GM21529 (cell line): ENCODE data around the gene PLEKHB2.
"Not testable (repeated sequence)": the region's sequence is repeated elsewhere in the genome, so short reads cannot be mapped to it uniquely, and the experiment has no call there.

Experiments
- ATAC-seq: cut with Tn5 transposase; IDR thresholded peaks from one replicate; pipeline ENCODE4 v1.9.1; 2021; ENCODE audit not compliant: unreplicated experiment

PLEKHB2 gene

DNA sequence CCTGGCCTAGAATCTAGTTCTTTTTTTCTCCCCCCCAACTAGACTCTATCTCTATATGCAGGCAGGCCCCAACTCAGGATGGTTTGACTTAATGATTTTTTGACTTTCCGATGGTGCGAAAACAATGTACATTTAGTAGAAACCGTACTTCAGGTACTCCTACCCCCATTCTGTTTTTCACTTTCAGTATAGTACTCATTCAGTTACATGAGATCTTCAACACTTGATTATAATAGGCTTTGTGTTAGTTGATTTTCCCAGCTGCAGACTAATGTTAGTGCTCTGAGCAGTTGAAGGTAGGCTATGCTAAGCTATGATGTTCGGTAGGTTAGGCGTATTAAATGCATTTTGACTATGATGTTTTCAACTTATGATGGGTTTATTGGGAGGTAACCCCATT lies 37.7 kb downstream of the PLEKHB2 start:
- no peak for ATAC-seq

DNA sequence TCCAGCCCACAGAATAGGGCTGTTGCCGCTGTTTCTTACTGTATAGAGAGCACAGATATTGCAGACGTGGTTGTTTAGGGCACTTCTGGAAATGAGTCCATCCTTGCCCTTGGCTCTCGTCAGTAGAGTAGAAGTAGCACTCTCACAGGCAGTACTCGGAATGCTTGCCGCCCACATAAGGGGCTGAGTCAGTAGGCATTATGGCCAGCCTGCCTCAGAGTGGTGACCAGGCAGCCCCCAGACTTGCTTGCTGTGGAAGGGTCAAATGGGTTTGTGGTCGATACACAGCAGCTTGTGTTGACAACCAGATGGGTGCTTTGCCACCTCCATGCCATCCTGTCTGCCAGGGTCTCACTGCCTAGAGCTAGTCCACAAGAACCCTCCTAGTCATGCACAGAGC lies 38.7 kb downstream of the PLEKHB2 start:
- no peak for ATAC-seq

DNA sequence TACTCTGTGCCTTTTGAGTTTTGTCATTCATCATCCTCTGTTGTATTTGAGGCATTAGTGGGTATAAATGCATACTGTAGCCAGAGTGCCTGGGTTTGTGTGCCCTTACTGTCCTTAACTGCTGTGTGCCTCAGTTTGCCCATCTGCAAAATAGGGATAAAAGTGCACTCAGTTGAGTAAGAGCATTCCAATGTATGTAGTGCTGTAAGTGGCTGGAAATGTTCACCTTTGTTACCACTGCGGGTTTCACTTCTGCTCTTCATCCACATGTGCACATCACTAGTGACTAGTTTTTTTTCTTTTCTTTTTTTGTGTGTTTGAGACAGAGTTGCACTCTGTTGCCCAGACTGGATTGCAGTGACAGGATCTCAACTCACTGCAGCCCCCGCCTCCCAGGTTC lies 39.9 kb downstream of the PLEKHB2 start:
- peak; percentile 92 for ATAC-seq

DNA sequence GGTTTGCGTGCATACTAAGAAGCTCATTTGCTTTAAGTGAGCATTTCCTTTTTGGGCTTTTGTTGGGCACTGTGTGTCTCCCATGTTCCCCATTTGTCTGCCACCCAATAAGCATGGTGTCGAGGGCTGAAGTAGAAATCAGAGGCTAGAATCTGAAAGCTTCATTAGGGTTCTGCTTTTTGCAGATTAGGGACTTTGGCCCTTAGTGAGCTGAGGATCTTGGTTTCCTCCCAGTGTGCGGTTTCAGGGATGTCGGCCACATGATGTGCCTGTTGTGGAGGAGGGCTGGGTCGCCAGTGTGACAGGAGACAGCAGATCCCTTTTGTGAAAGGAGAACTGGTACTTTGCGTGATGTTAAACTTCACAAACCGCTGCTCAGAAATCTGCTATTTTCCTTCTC lies 41.1 kb downstream of the PLEKHB2 start:
- ATAC-seq = no peak

DNA sequence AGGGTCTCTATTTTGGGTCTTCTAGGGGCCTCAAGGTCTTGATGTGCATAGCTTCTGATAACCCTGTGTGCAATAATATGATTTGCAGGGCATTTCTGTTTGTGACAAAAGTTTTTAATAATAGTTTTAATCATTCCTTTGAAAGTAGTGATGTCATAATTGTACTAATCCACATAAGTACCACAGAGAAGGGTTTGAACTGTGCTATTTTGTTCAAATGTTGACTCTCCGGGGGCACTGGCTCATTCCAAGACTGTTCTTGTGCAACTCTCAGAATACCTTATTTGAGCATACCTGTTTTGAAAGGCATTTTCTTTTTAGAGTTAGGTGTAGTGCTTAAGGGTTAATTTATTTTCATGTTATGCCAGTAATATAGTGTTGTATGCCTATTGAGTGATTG lies 41.6 kb downstream of the PLEKHB2 start:
- no peak for ATAC-seq

DNA sequence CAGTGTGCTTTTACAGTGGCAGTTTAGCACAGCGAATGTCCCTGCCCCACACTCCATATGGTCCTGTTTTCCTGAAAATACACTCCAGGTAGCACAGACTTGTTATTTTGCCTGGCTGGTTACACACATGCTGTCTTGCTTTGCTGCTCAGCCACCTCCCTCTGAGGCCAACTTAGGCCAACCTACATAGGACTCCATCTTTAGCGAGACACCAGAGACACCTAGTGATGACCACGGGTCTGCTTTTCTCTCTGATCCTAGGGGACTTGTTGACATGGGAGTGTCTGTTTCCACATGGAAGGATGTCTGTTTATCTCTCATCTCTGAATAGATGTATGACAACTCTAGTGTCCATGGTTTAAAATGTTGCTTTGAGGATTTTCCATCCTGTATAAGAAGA lies 43.3 kb downstream of the PLEKHB2 start:
- no peak for ATAC-seq

DNA sequence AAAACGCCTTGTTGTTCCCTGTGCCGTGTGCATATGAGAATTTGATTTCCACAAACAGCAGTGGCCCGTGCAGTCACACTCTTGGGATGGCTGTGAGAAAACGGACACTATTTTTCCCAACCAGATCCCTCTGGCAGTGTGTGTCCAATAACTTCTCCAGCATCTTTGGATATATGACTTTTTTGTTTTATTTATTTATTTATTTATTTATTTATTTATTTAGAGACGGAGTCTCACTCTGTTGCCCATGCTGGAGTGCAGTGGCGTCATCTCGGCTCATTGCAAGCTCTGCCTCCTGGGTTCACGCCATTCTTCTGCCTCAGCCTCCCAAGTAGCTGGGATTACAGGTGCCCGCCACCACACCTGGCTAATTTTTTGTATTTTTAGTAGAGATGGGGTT lies 45.0 kb downstream of the PLEKHB2 start:
- not testable (repeated sequence) for ATAC-seq

DNA sequence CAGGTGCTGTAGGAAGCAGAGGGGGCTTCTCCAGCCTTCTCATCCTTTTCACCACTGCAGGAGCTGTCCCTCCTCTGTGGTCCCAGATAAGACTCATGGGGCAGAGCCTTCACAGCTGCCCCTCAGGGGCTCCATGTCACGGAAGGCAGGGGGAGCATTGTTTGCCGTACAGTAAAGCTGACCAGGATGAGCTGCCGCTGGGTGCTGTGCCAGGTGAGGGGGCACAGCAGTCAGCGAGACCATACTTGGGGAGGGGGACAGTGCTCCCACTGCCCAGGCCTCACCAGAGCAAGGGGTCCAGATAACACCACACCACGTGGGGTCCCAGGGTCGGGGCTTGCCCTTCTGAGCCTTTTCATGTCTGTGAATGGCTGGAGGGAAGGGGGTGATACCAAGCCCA lies 46.3 kb downstream of the PLEKHB2 start:
- ATAC-seq = no peak

DNA sequence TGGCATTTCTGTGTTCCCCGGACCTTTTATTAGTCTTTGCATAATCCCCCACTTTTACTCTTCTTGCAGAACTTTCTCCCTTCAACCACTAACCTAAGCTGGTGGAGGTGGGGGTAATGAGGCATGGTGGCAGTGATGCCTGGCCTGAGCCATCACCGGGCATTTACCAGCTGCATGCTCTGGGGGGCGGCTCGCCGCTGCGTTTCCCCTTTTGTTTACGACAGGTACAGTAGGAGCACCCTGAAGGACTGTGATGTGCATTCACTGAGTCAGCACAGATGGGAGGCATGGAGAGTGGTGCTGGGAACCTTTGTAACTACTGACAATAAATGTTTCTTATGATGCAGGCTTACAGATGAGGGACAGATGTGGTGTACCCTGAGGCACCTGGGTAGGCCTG lies 46.9 kb downstream of the PLEKHB2 start:
- ATAC-seq = no peak

DNA sequence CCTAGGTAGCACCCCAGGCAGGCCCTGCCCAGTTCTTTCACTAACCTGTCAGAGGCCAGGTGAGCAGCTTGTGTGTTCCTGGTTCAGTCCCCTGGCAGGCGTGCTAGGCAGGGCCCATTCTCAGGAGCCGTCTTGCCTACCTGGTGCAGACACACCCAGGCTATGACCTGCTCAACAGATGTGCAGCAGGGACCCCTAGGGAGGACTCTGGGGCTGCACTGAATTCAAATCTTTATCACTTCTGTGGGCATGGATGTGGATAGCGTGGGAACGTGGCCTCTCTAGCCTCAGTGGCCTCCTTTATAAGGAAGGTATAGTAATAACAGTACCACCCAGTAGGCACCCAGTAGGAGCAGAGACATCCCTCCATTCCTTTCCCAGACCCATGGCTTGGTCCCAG lies 48.4 kb downstream of the PLEKHB2 start:
- ATAC-seq = no peak

DNA sequence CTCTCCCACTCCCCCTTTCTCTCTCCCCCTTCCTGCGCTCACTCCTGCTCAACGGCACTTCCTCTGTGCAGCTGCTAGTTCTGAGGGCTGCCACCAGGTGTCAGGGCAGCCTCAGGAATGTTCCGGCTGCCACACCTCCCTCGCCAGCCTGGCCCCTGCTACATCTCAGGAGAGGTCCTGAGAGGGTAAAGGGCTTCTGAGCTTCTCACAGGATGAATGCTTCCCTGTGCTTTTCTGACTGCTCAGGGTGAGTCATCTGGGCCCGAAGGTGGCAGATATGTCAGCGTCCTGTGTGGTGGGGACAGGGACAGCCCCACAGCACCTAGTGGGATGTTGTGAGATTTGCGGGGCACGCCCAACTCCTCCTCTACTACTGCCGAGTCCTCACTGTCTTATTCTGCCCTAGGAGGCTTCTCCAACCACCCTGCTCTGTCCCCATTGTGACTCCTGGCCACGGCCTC lies 49.0 kb downstream of the PLEKHB2 start:
- peak; percentile 86 for ATAC-seq

DNA sequence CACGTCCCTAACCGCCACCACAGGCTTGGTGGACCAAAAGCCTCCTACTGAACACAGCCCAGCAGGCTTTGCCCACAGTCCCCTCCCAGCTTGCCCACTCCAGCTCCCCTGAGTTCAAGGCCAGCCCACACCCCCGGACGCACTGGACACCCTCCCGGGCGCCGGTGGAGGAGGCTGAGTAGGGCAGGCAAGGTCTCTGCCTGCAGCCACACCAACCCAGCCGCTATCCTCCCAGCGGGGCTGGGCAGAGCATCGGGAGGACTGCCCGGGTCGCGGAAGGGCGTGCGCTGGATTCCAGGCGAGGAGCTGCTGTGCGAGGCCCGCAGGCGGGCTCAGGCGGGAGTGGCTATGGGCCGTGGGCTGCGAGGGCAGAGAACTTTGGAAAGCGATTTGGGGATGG lies 49.5 kb downstream of the PLEKHB2 start:
- ATAC-seq = no peak

DNA sequence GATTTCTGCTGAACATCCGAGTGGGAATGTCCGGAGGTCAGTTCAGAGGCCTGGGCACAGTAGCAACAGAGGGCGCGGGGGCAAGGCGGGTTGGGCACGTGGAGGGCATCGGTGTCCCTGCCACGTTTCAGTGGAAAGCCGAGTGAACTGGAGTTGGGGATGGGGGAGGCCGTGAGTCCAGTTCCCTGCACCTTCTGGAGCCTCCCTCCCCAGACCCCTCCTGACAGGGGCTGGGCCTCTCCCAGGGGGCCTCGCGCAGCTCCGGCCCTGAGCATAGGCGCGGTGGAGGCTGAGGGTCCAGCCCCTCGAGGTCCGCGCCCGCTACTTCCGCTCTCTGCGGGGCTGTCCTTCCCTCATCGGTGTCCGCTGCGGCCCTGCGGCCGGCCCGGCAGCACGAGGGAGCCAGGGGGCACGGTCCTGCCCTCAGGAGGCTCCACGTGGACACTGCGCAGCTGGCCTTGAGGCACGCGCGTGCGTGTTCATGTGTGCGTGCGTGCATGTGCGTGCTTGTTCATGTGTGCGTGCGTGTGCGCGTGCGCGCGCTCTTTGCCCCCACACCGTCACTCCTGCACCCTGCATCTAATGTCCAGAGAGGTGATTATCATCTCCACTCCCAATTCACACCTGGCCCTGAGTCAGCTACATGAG lies 50.2 kb downstream of the PLEKHB2 start:
- no peak for ATAC-seq

DNA sequence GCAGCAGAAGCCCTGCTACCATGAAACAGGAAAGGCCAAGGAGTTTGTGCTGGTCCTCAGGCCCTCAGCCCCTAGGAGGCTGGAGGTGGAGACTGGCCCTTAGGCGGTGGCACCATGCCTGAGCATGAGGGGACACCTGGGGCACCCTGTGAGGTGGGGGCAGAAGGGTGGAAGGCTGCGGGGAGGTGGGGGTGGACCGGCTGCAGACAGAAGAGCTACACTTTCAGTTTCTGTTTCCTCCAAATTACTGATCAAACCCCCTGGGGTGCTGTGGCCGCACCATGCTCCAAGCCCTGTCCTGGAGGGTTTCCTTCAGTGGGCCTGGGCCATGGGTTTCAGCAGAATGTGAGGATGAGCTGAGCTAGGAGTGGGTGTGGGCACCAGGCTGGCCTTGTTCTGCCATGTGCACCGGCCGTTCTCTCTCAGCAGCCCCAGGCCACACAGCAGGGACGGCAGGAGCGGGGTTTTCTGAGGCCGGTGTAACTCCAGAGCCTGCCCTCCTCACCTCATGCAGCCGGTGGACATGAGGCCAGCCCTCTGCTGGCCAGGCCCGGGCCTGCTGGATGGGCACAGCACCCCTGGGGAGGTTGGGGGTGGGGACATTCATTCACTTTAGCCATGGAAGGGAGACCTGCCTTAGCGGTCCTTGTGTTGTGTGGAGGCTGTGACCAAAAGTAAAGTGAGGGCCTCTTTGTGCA lies 51.5 kb downstream of the PLEKHB2 start:
- ATAC-seq = no peak

DNA sequence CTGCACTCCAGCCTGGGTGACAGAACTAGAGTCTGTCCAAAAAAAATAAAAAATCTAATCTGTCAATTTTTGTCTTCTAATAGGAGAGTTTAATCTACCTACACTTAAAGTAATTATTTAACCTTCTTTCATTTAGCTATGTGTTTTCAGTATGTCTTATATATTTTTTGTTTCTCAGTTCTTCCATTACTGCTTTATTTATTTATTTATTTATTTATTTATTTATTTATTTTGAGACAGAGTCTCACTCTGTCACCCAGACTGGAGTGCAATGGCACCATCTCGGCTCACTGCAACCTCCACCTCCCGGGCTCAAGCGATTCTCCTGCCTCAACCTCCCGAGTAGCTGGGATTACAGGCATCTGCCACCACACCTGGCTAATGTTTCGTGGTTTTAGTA lies 60.4 kb downstream of the PLEKHB2 start:
- ATAC-seq = not testable (repeated sequence)

DNA sequence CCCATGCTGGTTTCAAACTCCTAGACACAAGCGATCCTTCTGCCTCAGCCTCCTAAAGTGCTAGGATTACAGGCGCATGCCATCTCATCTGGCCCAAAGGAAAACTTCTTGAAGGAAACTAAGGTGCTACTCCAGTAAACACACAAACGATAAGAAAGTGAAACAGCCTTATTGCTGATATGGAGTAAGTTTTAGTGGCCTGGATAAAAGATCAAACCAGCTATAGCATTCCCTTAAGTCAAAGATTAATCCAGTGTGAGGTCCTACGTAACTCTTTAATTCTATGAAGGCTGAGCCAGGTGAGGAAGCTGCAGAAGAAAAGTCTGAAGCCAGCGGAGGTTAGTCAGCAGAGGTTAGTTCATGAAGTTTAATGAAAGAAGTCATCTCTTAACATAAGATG lies 63.4 kb downstream of the PLEKHB2 start:
- no peak for ATAC-seq

DNA sequence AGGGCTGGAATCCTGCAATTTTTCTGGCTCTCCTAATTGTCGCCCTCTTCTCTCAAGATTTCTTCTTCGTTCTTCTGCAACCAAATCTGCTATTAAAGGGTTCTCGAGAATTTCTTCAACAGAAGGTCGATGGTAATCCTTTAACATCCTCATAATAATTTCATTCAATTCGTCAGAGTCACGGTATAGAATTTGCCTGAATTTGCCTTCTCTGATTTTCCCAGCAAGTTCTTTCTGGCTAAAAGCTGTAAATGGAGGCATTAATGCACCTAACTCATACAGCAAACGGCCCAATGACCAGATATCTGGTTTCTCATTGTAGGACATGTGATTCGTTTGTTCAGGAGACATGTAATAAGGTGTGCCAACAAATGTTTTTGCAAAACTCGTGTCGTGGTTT lies 72.9 kb downstream of the PLEKHB2 start:
- not testable (repeated sequence) for ATAC-seq

DNA sequence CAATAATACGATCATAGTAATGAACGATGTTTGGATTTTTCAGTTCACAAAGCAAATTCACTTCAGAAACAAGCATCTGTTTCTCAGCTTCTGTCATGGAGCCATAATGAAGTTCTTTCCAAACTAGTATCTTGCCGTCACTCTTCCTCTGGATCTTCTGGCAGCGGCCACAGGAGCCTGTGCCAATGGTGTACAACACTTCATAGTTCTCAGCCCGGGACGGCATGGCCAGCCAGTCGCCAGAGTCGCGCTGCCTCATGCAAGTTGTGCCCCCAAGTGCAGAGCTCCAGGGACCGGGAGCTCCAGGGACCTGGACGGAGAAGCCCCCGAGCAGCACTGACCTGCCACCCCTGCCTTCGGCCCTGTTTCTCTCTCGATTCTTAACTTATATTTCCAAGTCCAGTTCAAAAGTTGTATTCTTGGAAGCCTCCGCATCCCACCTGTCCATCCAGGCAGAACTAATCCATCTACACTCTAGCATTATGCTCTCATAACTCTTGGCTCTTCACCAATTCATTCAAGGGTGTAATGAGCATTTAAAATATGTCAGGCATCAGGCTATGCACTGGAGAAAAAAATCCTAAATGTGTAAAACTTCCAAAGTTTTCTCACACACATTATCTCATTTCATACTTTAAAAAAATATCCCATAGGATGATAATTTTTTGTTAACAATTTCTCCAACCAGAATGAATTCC lies 73.7 kb downstream of the PLEKHB2 start:
- not testable (repeated sequence) for ATAC-seq

DNA sequence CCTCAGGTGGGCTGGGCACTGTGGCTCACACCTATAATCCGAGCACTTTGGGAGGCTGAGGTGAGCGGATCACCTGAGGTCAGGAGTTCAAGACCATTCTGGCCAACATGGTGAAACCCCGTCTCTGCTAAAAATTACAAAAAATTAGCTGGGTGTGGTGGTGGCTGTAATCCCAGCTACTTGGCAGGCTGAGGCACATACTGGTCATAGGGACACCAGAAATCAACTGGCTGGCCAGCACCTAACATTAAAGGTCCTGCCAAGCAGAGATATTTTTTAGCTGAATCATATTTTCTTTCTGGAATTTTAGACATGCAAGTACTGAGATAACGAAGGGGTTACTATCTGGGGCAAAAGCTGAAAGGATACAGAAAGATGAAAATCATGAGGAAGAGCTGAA lies 76.3 kb downstream of the PLEKHB2 start:
- not testable (repeated sequence) for ATAC-seq

DNA sequence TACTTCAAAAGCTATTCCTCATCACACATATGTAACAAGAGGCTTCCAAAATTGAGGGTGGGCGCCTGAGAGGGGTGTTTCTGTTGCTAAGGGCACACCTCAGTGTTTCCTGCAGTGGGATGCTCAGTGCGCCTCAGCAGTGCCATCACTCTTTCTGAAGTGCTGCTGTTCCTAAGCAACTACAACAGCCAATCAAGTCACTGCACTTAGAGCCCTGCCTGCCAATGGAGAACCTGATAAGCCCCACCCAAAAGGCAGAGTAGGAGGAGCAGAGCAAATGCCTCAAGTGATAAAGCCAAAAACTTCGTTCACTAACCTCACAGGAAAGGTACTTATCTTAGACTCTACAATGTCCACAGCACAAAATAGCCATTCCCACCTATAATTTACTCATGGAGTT lies 88.3 kb downstream of the PLEKHB2 start:
- not testable (repeated sequence) for ATAC-seq

DNA sequence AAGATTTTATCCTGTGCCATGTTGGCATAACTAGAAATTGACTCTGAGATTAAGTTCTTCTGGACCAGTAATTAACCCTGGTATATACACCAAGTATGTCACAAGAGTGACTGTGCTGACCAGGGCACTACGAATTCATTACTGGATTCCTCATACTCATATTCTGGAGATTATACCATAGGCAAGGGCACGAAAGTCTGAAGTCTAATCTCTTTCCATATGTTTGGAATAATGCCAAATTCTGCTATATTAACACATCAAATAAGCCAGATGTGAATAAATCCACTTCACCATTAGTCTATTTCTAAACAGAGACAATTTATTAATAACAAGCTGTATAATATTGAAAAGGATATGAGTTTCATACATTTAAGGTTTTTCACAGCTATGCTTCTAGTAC lies 91.0 kb downstream of the PLEKHB2 start:
- ATAC-seq = not testable (repeated sequence)
